ENCODE measurements around the gene CERS1.

CERS1 gene

GRCh38 chr19:18878058-18878797, 17.7 kb downstream of the CERS1 start:
- no peak for DNase-seq

- no peak for DNase-seq
Observed at GRCh38 chr19:18876865-18877264, 19.1 kb downstream of the CERS1 start.

DNA sequence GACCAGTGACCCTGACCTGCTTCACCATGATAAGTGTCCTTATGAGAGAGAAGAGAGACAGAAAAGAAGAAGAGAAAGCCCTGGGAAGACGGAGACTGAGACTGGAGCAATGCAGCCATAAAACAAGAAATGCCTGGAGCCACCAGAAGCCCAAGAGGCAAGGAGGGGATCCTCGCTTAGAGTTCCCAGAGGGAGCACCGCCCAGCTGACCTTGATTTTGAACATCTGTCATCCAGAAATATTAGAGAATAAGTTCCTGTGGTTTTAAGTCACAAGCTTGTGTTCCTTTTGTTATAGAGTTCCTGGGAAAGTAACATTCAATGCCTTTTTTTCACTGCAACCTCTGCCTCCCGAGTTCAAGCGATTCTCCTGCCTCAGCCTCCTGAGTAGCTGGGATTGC, 20.2 kb downstream of the CERS1 start:
- no peak for DNase-seq

DNA sequence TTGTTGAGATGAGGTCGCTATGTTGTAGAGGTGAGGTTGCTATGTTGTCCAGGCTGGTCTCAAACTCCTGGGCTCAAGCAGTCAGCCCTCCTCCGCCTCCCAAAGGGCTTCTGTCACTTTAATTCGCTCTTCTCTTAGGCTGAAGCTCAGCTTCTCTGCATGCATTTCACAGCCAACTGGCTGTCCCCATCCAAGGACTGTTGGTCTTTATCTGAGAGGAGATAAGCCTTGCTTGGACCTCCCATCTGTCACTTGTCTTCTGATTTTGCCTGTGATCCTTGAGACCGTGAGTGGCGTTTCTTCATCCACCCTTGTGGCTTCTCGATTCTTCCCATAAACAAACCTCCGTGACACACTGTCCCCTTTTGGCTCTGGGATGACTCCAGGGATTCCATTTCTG, 24.4 kb downstream of the CERS1 start:
- DNase-seq, result no peak

DNA sequence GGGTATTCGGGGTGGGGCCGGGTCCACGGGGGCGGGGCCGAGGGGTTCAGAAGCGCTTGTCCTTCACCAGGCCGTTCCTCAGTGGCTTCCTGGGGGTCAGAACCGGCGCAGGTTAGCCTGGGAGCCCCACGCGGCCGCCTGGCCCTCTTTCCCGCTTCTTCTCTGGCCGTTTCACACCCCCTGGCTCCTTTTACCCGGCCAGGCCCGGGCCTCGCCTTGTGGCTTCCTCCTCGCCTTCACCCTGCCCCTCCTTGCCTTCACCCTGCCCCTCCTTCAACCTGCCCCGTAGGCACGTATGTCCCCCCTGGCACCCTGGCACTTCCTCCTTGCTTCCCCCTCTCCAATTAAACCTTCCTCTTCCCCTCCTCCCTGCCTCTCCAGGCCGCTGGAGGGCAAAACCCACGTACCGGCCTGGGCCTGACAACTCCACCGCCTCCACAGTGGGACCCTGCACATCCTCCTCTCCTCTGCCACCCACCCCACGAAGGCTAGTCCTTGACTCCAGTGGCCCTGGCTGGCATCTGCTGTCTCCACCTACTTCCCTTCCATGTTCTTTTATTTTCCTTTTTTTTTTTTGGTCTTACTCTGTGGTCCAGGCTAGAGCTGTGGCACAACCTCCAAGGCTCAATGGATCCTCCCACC, 25.3 kb downstream of the CERS1 start:
- DNase-seq, result no peak

DNA sequence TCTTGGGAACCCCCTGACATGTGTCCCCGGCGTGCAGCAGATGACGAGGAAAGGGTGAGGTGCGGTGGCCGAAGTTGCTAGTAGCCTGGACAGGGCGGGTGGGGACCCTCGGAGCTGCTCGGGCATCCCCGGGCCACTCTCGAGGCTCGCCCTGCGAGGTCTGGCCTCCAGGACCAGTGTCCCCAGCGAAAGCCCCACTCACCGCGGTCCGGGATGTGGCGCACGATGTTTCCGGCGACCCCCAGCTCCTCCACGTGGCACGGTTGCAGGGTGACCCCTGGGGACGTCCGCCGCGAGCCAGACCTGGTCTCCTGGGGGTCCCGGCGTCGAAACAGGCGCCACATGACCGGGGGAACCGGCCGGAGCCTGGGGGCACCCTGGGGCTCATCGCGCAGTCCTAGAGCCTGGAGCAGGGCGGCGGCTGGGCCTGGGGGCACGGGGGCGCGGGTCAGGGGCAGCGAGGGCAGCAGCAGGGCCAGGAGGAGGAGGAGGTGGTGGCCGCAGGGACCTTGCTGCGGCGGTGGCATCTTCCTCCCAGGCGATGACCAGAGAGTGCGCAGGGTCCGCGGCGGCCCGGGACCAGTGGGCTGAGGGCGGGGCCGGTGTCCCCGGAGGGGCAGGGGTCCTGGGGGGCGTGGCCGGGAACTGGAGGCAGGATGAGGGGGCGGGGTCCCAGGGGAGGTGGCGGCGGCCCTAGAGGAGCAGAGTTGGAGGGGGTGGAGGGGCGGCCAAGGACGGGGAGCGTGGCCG, 26.0 kb downstream of the CERS1 start:
- no peak for DNase-seq

DNA sequence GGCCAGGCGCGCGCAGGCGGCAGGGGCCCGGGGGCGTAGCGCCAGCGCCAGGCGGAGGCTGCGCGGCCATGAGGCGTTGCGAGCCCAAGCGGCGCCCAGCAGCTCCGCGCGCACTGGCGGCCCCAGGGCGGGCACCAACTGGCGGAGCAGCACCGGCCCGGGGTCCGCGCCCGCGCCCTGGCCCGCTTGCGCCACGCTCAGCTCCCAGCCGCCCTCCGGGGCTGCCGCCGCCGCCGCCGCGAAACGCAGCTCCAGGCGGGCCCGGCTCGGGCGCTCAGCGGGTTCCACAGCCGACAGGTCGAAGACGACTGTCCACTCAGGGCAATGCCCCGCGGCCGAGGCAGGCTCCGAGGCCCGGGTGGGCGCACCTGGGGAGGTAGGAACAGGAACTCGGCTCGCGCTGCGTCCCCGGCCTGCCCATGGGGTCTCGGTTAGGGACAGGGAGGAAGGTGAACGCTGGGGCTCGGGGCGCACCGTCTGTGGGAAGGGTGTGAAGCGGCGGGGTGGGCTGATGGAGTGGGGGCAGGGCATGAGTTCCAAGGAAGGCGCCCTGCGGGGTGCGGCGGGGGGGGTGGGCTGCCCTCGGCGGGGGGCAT, 26.8 kb downstream of the CERS1 start:
- DNase-seq, result no peak

- DNase-seq, result peak in 10 of 51 donors; percentile 5 to 55 (median 18)
Observed at GRCh38 chr19:18868380-18869022, 27.5 kb downstream of the CERS1 start.

GRCh38 chr19:18867751-18868150, 28.2 kb downstream of the CERS1 start:
- peak in 4 of 51 donors; percentile 2 to 39 (median 21) for DNase-seq

GRCh38 chr19:18867199-18867598, 28.8 kb downstream of the CERS1 start:
- DNase-seq, result peak in 1 of 51 donors; percentile 29

DNA sequence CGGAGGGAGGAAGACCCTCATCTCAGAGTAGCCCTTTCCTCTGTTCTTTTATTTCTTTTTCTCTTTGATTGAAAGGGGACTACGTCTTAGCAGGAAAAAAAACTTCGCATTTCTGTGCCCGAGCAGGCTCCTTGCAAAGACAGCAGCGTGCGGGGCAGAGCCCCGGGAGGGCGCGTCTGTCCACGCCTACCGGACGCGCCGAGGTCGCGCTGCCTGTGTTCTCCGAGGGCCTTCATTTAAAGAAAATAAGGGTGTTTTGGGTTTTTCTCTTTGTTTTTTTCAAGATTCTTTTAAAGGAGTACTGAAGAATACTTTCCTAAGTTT, 29.2 kb downstream of the CERS1 start:
- no peak for DNase-seq

- peak in 40 of 51 donors; percentile 9 to 82 (median 46) for DNase-seq
Observed at GRCh38 chr19:18865973-18866799, 29.8 kb downstream of the CERS1 start.

DNA sequence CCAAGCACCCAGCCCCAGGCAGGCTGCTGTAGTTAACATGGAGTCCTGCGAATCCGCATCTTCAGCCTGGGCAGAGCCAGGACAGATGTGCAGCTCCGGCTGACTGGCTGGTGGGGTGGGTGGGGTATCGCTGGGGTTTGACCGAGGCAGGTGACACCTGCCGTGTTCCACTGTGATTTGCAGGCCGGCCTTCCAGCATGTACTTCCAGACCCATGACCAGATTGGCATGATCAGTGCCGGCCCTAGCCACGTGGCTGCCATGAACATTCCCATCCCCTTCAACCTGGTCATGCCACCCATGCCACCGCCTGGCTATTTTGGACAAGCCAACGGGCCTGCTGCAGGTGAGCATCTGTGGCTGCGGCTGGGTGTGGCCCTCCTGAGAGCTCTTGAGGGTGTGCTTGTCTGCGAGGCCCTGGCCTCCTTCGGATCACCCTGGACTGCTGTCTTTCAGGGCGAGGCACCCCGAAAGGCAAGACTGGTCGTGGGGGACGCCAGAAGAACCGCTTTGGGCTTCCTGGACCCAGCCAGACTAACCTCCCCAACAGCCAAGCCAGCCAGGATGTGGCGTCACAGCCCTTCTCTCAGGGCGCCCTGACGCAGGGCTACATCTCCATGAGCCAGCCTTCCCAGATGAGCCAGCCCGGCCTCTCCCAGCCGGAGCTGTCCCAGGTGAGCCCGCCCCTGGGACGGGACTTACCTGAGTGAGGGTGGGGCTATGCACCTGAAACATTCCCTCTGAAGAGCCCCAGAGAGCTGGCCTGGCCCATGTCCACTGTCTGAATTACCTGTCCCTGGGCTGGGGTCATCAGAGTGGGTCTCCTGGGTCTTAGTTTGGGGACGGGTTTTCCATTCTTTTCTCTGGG, 30.6 kb downstream of the CERS1 start:
- no peak for DNase-seq

GRCh38 chr19:18863843-18864362, 32.1 kb downstream of the CERS1 start:
- DNase-seq, result no peak

- DNase-seq, result peak in 3 of 51 donors; percentile 14 to 25 (median 24)
Observed at GRCh38 chr19:18862976-18863842, 32.7 kb downstream of the CERS1 start.

DNA sequence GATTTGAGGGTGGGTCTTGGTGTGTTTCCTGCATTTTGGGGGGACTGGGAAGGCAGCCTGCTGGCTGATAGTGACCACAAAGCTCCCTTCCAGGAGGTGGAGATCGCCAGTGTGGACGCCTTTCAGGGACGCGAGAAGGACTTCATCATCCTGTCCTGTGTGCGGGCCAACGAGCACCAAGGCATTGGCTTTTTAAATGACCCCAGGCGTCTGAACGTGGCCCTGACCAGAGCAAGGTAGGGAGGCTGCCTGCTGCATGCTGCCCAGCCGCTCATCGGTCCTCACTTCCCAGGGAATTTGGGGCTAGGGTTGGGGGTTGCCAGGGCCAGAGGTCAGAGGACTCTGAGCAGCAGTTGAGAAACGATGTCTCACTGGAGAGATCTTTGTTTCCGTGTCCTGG, 34.0 kb downstream of the CERS1 start:
- DNase-seq, result no peak

- DNase-seq, result peak in 2 of 51 donors; percentile 8 to 12
Observed at GRCh38 chr19:18861235-18861634, 34.7 kb downstream of the CERS1 start.

- DNase-seq, result no peak
Observed at GRCh38 chr19:18860725-18861124, 35.2 kb downstream of the CERS1 start.

Data from hypothalamus (tissue), 51 donors.